Measurements from ENCODE around the gene PEX7.
A peak's percentile ranks its signal among the peaks of the same experiment; 100 is the strongest.

- TF ChIP-seq, protein P1, sequence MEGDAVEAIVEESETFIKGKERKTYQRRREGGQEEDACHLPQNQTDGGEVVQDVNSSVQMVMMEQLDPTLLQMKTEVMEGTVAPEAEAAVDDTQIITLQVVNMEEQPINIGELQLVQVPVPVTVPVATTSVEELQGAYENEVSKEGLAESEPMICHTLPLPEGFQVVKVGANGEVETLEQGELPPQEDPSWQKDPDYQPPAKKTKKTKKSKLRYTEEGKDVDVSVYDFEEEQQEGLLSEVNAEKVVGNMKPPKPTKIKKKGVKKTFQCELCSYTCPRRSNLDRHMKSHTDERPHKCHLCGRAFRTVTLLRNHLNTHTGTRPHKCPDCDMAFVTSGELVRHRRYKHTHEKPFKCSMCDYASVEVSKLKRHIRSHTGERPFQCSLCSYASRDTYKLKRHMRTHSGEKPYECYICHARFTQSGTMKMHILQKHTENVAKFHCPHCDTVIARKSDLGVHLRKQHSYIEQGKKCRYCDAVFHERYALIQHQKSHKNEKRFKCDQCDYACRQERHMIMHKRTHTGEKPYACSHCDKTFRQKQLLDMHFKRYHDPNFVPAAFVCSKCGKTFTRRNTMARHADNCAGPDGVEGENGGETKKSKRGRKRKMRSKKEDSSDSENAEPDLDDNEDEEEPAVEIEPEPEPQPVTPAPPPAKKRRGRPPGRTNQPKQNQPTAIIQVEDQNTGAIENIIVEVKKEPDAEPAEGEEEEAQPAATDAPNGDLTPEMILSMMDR (IDR thresholded peaks at IDR 0.05) = peak in 3 of 4 experiments; percentile 53 to 79 (median 69)
- peak; percentile 53 for TF ChIP-seq POLR2AphosphoS5 (IDR thresholded peaks at IDR 0.05)
- peak; percentile 60 to 72 for TF ChIP-seq POLR2A (IDR thresholded peaks at IDR 0.05)
Measured at GRCh38 chr6:136822376-136823127, at the start of gene PEX7.
